Measurements from ENCODE around the gene C15orf40.

- TF ChIP-seq CTCF (IDR thresholded peaks at IDR 0.05), result no peak
- TF ChIP-seq POLR2A (IDR thresholded peaks at IDR 0.05), result no peak
Measured at GRCh38 chr15:83039206-83039605, 27.8 kb upstream of the C15orf40 start.
